Stimulated activated CD4-positive, alpha-beta T cell treated with anti-CD3 and anti-CD28 coated beads, Interleukin-15, amount 100 ng/mL, for 1 hour (primary cell): ENCODE results near the gene BICRAL.
"Not testable (repeated sequence)": the region's sequence is repeated elsewhere in the genome, so short reads cannot be mapped to it uniquely, and the experiment has no call there.

Experiments used
- DNase-seq, 2 donors: peaks; one replicate each; pipeline ENCODE4 v3.0.0-alpha.2; 2020; ENCODE audit warnings: low read depth in 1 of 2, low spot score in 1 of 2

Gene BICRAL, protein sequence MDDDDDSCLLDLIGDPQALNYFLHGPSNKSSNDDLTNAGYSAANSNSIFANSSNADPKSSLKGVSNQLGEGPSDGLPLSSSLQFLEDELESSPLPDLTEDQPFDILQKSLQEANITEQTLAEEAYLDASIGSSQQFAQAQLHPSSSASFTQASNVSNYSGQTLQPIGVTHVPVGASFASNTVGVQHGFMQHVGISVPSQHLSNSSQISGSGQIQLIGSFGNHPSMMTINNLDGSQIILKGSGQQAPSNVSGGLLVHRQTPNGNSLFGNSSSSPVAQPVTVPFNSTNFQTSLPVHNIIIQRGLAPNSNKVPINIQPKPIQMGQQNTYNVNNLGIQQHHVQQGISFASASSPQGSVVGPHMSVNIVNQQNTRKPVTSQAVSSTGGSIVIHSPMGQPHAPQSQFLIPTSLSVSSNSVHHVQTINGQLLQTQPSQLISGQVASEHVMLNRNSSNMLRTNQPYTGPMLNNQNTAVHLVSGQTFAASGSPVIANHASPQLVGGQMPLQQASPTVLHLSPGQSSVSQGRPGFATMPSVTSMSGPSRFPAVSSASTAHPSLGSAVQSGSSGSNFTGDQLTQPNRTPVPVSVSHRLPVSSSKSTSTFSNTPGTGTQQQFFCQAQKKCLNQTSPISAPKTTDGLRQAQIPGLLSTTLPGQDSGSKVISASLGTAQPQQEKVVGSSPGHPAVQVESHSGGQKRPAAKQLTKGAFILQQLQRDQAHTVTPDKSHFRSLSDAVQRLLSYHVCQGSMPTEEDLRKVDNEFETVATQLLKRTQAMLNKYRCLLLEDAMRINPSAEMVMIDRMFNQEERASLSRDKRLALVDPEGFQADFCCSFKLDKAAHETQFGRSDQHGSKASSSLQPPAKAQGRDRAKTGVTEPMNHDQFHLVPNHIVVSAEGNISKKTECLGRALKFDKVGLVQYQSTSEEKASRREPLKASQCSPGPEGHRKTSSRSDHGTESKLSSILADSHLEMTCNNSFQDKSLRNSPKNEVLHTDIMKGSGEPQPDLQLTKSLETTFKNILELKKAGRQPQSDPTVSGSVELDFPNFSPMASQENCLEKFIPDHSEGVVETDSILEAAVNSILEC

DNA sequence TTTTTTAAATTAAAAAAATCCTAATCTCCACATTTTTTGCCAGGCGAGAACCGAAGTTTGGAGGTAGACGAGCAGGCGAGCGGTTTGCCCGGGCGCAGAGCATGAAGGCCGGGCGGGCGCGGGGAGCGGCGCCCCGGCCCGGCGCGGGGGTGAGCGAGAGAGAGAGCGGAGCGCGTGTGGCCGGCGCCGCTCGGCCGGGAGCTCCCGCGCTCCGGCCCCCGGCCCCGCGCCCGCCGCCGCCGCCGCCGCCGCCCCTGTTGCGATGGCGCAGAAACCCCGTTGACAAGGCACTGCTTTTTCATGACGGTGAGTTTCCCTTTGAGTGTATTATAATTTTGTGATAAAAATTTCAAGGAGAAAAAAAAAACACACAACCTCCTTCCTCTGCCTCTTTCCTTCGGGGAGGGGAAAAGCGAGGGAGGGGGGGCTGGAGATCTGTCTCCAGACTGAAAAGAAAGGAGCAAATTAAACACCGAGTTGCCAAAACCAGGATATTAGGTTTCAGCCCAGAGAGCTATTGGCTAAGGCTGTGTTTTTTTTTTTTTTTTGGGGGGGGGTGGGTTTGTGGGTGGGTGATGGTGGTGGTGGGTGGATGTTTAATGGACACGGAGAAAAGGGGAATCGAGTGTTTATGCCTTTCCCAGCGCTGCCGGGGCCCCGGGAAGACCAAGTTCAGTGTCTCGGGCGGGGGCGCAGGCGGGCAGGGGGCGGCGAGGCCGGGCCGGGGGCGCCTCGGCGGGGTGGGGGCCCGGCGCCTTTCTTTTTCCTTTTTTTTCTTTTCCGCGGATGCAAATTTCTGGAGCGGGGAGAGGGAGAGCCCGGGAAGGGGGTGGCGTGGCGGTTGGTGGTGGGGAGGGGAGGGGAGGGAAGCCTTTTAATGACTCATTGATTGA, at the start of gene BICRAL:
TSS of gene BICRAL (plus strand) at position 257 of the 893 bp plus-strand sequence. CDS start 39,971 bp downstream, outside the sequence.
- DNase-seq, result peak; percentile 48 to 73

DNA sequence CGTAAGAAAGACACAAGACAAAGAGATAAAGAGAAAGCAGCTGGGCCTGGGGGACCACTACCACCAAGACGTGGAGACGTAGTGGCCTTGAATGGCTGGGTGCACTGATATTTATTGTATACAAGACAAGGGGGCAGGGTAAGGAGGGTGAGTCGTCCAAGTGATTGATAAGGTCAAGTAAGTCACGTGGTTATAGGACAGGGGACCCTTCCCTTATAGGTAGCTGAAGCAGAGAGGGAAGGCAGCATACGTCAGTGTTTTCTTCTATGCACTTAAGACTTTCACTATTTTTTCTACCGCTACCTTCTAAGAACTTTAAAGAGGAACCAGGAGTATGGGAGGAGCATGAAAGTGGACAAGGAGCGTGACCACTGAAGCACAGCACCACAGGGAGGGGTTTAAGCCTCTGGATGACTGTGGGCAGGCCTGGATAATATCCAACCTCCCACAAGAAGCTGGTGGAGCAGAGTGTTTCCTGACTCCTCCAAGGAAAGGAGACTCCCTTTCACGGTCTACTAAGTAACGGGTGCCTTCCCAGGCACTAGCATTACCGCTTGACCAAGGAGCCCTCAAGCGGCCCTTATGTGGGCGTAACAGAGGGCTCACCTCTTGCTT, 47.9 kb upstream of the BICRAL start:
- DNase-seq, result not testable (repeated sequence)

DNA sequence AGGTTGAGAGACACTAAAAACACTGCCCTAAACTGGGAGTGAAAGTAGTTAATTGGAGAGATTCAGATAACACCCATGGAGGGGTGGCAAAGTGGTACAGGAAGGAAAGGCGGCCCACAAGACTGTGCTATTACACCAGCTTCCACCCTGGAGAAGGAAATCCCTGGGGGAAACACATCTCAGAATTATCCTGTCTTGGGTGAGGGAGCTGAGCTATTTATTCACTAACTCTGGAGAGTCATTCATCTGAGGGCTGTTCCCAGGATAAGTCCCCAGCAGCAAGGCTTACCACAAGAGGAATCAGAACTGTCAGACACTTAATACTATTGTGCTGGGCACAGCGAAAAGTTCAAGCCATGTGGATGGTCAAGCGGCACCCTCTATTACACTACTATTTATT, 45.9 kb upstream of the BICRAL start:
- no peak for DNase-seq

DNA sequence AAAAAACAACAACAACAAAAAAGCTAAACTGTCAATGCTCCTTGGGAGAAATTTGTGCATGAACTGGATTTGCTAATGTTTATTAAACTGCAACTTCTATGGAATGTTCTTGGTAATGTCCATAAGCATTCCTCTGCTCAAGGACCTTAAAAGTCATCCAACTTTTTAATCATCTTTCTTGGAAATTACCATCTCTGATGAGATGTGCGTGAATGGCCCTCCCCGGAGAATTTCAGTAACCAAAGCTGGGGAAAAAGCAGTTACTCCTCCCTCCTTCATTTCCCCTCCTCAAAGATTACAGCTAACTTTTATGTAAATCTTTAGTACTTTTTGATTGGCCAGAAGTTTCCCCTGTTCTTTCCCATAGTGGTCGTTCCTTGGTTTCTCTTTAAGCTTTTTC, 41.1 kb upstream of the BICRAL start:
- no peak for DNase-seq

DNA sequence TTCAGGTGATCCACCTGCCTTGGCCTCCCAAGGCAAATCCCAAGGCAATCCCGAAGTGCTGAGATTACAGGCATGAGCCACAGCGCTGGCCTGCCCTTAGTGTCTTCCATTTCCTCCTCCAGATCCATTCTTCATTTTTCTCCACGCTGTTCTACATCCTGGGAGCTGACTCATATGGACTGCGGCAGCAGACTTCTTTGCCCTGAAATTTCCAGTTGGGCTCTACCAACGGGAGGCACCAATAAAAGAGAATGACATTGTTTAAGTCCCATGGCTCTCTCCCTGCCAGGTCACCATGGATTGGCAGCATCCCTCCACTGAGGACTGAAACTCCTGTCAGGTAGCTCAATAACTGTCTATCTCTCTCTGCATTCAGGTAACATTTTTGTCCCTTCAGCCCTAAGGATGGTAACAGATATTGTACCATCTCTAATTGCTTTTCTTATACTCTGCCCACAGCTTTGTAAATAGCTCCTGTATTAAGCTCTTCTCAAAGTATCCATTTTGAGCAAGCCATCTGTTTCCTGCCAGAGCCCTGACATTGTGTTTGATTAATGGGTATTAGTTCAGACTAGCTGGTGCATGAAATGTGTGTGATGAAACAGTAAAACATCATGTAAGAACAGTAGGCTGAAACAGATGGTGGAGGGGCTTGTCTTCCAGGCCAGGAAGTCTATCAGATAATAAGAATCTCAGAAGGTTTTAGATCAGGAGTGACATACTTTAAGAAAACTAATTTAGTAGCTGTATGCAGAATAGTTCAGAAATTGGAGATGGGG, 39.5 kb upstream of the BICRAL start:
- no peak for DNase-seq

DNA sequence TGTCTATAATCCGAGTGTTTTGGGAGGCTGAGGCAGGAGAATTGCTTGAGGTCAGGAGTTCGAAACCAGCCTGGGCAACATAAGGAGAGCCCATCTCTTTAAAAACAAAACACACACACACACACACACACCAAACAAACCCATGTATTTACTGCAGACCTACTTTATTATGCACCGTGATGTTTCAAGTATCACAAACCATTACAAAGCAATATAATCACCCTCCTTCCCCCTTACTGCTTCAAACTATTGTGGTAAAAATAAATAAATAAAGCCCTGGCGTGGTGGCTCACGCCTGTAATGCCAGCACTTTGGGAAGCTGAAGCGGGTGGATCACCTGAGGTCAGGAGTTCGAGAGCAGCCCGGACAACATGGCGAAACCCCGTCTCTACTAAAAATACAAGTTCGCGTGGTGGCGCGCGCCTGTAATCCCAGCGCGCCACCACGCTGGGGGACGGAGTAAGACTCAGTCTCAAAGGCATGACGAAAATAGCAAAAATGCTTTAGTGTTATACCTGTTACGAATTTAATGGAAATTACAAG, 37.4 kb upstream of the BICRAL start:
- no peak for DNase-seq

DNA sequence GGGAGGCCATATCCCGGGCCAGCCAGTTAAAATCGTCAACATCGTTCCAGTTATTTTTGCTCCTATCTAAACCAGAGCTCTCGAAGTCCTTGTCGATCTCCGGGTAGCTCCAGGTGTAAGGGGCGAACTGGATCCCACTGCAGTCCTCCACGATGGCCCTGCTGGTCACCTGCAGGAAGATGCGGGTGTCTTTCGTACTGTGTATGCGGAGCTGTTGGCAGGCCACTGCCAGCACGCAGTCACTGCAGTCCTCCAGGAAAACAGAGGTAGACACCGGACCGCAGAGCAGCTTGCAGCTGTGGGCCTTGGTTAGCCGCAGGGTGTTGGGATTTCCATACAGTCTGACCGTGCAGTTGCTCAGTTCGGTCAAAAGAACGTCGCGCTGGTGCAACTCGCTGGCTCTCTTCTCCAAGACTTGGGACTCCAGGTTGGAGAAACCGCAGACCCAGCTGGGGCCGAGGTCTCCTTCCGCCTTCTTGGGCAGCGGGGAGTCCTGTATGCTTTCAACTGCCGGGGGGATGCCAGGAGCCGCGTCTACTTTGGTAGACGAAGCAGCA, 36.7 kb upstream of the BICRAL start:
- DNase-seq, result no peak

DNA sequence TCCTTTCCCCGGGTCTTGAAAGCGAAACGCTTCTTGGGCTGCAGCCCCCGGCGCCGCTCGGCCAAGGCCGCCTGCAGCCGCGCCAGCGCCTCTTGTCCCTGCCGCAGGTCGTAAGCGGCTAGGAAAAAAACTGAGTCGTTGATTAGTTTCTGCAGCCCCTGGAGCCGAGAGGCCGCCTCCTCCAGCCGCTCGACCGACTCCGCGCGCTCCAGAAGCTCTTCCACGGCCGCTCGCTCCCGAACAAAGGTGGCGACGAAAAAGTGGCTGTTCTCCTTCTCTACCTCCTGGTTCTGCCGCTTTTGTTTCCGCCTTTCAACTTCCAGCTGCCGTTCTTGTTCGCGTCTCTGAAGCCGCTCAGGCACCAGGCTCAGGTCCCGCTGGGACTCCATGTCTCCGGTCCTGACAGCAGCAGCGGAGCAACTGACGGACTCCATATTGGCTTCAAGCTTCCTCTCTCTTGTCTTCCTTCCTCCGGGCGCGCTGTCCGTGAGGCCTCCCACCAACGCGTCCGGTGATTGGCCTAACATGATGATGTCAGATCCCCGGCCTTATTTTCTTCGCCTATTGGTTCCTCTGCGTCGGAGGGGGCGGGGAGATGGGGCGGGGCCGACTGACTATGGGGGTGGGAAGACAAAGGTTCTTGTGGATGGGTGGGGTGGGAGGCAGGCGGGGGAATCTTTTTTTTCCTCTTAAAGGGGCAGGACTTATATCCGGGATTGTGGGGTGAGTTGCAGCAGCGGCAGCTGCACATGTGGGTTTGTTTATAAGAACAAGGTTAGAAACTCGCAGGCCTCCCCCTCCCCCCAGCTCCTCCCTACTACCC, 36.0 kb upstream of the BICRAL start, which contains the start of gene TBCC:
TSS of gene TBCC (minus strand) at position 464 of the 823 bp plus-strand sequence. CDS start at position 434, 30 bp downstream.
- DNase-seq, result peak; percentile 79 to 82

DNA sequence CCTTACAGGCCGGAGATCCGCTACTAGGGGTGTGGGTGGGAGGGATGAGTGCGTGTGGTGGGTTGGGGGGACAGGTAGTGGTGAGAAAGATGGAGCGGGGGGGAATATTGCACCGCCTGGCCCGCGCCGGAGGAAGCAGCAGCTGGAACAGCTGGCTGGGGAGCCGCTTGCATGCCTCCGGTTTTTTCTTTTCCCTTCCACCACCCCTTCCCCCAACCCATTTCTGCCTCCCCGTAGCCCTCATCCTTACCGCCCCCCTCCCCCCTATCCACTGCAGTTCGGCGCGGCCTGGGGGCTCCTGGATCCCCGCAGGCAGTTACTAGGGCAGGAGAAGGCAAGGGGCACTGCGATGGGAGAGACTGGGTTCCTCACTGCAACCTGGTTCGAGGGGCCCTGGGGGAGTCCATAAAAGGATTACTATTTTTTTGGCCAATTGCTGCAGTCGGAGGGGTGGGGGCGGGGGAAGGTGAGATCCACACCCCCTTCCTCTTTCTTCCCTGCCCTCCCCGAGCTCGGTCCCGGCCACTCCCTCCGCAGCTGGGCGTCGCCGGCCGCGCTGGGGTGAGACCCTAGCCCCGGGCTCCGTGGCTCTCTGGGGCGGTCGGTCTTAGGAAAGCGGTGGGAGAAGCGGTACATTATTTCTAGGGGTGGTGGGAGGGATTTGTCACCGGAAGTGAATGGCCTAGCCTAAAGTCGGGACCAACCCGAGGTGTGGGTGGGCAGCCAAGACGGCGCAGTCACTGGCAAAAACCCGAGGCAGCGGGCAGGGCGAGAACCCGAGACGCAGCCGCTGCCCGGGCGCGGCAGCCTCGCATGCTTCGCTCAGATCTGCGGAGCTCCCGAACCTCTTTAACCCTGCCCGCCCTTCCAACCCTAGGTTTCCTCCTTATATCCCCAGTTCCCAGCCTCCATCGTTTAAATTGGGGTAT, 35.1 kb upstream of the BICRAL start:
- DNase-seq, result peak; percentile 62 to 64

DNA sequence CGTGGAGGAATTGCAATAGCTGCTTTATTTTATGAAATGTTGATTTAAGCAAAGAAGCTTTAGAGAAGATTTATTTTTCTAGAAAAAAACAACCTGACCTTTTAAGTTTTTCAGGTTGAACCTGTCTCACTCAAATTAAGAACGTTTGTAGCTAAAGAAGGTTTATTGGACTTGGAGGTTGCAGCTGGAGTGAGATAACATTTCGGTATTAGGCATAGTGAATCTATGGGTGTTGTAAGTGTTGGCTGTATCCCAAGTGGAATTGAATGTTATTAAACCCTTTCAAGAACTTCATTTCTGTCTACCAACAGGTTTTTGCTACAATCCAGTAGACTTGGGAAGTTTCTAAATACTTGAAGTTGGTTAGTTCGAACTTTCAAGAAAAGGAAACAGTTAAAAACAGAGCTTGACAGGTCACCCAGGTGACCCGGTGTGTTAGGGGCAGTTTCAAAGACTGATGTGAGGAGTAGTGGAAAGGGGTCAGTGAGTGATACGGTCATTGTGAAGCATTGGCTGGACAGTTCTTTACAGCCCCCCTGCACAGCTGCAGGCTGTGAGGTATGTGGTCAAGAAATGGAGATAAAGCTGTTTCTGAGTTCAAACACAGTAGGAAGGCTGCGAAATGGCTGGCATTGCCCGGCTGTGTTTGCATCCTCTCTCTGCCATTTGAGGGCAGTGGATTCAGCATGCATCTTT, 33.5 kb upstream of the BICRAL start:
- DNase-seq, result no peak

DNA sequence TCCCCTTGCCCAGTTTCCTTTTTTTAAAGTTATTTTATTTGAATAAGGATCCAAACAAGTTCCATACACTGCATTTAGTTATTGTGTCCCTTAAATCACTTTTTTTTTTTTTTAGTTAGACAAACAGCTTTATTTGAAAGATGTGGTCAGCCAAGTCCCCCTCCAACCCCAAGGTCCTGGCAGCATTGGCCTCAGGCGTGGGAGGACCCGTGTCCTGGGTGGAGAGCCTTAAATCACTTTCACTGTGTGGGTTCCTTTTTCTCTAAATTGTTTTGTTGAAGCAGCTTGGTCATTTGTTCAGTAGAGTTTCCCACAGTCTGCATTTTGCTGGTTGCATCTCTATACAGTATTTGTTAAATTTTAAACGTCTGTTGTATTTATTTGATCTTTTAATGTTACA, 30.8 kb upstream of the BICRAL start:
- no peak for DNase-seq

DNA sequence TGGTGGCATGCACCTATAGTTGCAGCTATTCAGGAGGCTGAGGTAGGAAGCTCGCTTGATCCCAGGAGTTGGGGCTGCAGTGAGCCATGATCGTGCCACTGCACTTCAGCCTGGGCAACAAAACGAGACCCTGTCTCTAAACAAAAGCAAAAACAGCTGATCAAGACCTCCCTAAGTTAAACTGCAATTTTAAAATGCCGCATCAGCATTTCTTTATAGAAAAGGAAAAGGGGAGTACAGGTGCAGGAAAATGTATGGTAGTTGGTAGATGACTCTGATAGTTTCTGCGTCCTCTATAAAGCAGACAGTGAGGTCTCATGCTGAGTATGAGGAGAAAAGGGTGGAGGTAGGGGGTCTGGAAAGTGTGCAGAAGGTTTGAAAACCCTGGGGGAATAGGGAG, 27.1 kb upstream of the BICRAL start:
- no peak for DNase-seq

DNA sequence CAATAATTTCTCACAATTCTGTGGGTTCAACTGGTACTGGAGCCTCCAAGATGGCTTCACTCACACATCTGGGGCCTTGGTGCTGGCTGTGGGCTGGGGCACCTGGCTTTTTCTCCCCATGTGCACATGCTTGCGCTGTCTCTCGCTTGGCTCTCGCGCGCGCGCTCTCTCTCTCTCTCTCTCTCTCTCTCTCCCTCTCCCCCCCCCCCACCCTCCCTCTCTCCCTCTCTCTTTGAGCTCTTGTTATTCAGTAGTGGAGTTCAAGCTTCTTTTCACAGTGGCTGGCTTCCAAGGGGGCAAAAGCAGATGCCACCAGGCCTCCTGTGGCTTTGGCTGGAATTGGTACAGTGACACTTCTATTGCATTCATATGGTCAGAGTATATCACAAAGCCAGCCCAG, 25.1 kb upstream of the BICRAL start:
- no peak for DNase-seq

DNA sequence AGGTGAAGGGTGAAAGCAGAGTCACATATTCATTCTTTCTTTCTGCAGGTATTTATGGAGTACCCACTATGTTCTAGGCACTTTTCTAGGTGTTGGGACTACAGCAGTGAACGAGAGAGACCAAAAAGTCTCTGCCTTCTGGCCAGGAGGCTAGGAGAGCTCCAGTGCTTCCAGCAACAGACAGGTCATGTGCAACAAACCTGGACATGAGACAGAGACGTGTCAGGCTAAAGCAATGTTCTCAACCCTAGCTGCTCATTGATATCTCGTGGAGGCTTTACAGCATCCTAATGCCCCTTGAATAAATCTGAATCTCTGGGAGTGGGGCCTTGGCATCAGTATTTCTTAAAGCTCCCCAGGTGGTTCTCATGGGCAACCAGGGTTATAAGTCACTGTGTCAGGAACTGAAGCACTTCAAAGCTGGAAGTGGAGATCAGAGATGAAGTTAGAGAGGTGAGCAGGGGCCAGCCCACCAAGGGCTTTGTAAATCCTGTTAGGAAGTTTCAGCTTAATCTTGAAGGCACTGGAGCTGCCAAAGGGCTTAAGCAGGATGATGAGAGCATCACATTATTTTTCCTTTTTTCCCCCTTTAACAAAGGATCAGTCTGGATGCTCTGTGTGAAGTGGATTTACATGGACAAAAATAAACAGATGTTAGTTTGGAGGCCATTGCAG, 23.0 kb upstream of the BICRAL start:
- no peak for DNase-seq

DNA sequence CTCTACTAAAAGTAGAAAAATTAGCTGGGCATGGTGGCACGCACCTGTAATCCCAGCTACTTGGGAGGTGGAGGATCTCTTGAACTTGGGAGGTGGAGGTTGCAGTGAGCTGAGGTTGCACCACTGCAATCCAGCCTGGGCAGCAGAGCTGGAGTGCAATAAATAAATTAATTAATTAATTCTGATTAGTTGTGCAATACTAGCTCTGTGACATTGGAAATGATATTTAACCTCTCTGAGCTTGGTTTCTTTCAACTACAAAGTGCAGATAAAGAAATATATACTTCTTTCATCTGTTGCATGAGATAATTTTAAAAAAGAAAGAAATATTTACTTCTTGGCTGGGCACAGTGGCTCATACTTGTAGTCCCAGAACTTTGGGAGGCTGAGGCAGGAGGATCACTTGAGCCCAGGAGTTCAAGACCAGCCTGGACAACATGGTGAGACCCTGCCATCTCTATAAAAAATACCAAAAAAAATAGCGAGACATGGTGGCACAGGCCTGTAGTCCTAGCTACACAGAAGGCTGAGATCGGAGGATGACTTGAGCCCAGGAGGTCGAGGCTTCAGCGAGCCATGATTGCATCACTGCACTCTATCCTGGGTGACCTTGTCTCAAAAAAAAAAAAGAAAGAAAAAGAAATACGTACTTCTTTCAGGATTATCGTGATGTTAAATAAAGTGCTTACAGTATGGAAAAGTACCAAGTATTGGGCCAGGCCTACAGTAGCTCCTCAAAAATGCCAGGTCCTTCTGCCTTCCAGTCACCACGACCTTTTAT, 20.4 kb upstream of the BICRAL start:
- no peak for DNase-seq
